Left lung (tissue), 10 donors: Measurements from ENCODE around the gene FNDC7. TPM values are rescaled to one million over a fixed set of nuclear protein-coding genes. Genes with fewer than 3 reads are reported as not detected.

Source experiments
- ATAC-seq: fragments of 200-7000 bp; cut with Tn5 transposase; one replicate; pipeline ENCODE4 v1.9.1; 2020; ENCODE audit warnings: moderate library complexity
- DNase-seq, 4 donors: peaks; one replicate each; pipeline ENCODE4 v3.0.0-alpha.2; 2013 to 2020
- H3K27ac ChIP-seq, 2 donors: fragments of 200-600 bp; sonication (generic) in 1 of 2; one replicate each; pipeline versions ENCODE4 v1.5.0 to v1.8.0; 2020 to 2021
- H3K27me3 ChIP-seq, 2 donors: fragments of 200-600 bp; sonication (generic) in 1 of 2; one replicate each; pipeline versions ENCODE4 v1.5.0 to v1.8.0; 2020 to 2021
- H3K36me3 ChIP-seq, 2 donors: fragments of 200-600 bp; sonication (generic) in 1 of 2; one replicate each; pipeline versions ENCODE4 v1.5.0 to v1.8.0; 2020 to 2021
- H3K4me1 ChIP-seq, 2 donors: fragments of 200-600 bp; one replicate each; pipeline ENCODE4 v1.8.0; 2021
- H3K4me3 ChIP-seq, 2 donors: fragments of 200-600 bp; sonication (generic) in 1 of 2; one replicate each; pipeline versions ENCODE4 v1.5.0 to v1.8.0; 2020 to 2021; ENCODE audit warnings: mild to moderate bottlenecking in 1 of 2
- H3K9me3 ChIP-seq, 2 donors: fragments of 200-600 bp; sonication (generic) in 1 of 2; one replicate each; pipeline versions ENCODE4 v1.5.0 to v1.8.0; 2020 to 2021
- intact Hi-C, 2 donors: fragments of 100-400 bp; cut with DNase I; formaldehyde crosslinking; loops; one replicate each; pipeline versions ENCODE4 v1.11.2 to v1.14.2; 2022
- polyA plus RNA-seq, 6 donors: library from polyadenylated mRNA; unstranded; fragments of 120-200 nt; gene quantifications; one replicate each; pipeline ENCODE4 v1.2.1, GENCODE V29; 2013; ENCODE audit not compliant: insufficient read length in 6 of 6
- total RNA-seq, 2 donors: library from RNA; stranded (reverse); fragmentation: NEBNext Ultra II Directional; extraction: Animal tissue kit (Norgen Biotek cat#: 25700); gene quantifications; one replicate each; pipeline ENCODE4 v1.2.1, GENCODE V29; 2021
- TF ChIP-seq, protein P1 (sequence below), 2 donors: fragments of 200-600 bp; sonication (generic) in 1 of 2; IDR thresholded peaks; one replicate each; pipeline versions ENCODE4 v1.5.0 to v1.8.0; 2021; ENCODE audit warnings: antibody characterized with exemption in 2 of 2
- donor health status: DM: no; HTN: yes; CAD: no.
- donor health status: DM: no; HTN: no; CAD: no.

FNDC7 gene
- total and polyA plus RNA-seq, 8 donors, result 0.06 to 0.07 TPM; not detected in 6

DNA sequence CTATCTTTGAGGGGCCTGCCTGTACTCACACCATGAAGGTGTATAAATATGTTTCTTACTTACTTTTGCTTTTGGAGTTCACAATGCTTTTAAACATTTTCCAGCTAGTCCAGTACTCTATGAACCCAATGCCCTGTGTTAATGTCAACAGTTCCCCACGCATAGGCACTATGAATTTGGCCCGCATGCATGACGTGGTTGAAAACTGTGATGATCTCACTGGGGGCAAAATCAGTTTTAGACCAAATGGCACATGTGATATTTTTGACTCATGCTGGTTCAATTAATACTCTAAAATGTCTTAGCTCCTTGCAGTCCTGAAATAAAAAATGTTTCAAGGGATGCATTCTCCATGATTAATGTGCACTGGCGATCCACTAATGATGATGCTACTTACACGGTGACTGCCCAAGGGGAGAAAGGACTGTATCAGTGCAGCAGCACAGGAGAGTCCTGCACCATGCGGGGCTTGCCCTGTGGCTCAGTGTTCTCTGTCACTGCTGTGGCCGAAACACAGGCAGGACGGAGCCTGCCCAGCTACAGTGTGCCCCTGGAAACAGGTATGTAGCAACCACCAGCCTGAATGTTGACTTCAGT is 15.7 kb downstream of the FNDC7 start:
- no peak for ATAC-seq

DNA sequence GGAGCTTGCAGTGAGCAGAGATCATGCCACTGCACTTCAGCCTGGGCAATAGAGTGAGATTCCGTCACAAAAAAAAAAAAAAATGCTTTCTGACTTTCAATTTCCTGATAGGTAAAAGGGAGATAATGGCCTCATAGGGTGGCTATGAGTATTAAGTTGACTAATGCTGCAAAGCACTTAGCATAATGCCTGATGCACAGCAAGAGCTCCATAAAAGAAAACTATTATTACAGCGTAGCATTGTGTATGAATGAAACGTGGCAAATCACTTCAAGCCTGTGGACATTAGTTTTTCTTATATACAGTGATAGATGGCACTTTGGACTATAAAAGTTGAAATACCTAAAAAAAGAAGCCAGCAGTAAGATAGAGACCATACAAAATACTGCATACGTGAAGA is 16.8 kb downstream of the FNDC7 start:
- ATAC-seq, result no peak
- TF ChIP-seq, protein P1, sequence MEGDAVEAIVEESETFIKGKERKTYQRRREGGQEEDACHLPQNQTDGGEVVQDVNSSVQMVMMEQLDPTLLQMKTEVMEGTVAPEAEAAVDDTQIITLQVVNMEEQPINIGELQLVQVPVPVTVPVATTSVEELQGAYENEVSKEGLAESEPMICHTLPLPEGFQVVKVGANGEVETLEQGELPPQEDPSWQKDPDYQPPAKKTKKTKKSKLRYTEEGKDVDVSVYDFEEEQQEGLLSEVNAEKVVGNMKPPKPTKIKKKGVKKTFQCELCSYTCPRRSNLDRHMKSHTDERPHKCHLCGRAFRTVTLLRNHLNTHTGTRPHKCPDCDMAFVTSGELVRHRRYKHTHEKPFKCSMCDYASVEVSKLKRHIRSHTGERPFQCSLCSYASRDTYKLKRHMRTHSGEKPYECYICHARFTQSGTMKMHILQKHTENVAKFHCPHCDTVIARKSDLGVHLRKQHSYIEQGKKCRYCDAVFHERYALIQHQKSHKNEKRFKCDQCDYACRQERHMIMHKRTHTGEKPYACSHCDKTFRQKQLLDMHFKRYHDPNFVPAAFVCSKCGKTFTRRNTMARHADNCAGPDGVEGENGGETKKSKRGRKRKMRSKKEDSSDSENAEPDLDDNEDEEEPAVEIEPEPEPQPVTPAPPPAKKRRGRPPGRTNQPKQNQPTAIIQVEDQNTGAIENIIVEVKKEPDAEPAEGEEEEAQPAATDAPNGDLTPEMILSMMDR (IDR thresholded peaks at IDR 0.05), result no peak

More for the DNA sequence above, 15.7 kb downstream of the FNDC7 start:
- no peaks in the 10 kb centered on the region for H3K36me3 ChIP-seq
- no peaks in the 10 kb centered on the region for H3K9me3 ChIP-seq
- H3K27ac ChIP-seq, result no peak overlapping the region
- TF ChIP-seq, protein P1 (IDR thresholded peaks at IDR 0.05), result no peak
- no peak overlapping the region for H3K4me3 ChIP-seq
- no peak for DNase-seq
- H3K27me3 ChIP-seq, result no peaks in the 10 kb centered on the region
- H3K4me1 ChIP-seq, result no peaks in the 10 kb centered on the region
- intact Hi-C loops, result no loop called here

DNA sequence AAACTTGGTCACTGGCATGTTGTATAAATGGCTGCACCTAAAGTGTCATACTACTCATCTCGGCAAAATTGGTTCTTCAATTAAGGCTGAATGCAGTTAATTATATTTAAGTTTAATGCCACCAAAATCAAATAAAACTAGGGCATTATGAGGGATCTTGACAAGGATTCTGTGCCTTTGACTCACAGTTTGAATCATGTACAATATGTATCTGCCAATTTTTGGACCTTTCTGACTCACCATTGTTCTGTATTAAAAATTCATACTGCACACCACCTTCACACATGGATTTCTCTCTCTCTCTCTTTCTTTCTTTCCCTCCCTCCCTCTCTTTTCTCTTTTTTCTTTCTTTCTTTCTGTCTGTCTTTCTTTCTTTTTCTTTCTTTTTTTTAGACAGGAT is 19.7 kb downstream of the FNDC7 start:
- H3K4me1 ChIP-seq, result no peaks in the 10 kb centered on the region
- no peak for ATAC-seq
- intact Hi-C loops, result no loop called here

More for the DNA sequence above, 16.8 kb downstream of the FNDC7 start:
- Histone ChIP-seq H3K36me3 (no peaks in the 10 kb centered on the region), H3K4me3 (no peak overlapping the region), H3K4me1 (no peaks in the 10 kb centered on the region), H3K27me3 (no peaks in the 10 kb centered on the region), H3K27ac (no peak overlapping the region), H3K9me3 (no peaks in the 10 kb centered on the region)
- no peak for DNase-seq
- intact Hi-C loops, result no loop called here

DNA sequence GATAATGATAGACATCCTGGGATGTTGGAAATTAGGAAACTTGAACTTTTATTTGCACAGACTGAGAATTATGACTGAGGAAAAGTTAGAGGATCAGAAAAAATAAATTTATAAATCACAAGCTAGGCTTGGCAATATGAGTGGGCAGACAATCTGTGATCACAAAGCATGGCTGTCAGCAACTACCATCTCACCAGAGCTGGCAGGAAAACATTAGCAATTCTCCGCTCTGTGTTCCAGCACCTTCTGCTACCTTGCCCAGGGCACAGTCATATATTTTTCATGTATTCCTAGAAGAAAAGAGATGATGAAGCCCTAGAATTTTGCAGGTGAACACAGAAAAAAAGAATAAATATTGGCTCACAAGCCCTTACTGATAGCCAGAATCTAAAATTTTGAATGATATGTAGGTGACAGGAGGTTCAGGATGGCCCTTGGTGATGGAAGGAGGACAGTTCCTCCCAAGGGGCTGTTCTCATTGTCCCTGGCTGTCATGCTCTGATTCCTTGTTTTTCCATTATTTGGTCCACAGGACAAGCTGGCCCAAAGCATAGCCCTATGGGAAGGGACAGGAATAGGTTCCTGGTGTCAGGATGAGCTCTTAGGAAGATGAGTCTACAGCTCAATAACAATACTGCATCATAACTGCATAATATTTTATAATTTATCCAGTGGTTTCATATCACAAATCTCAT is 21.6 kb downstream of the FNDC7 start:
- TF ChIP-seq, protein P1 (IDR thresholded peaks at IDR 0.05), result no peak

More for the DNA sequence above, 19.7 kb downstream of the FNDC7 start:
- Histone ChIP-seq H3K36me3 (no peaks in the 10 kb centered on the region), H3K9me3 (no peaks in the 10 kb centered on the region), H3K27me3 (peaks cover 0 to 4% of the 10 kb centered on the region in 2 donors), H3K27ac (no peak overlapping the region), H3K4me3 (no peak overlapping the region)
- DNase-seq, result no peak
- TF ChIP-seq, protein P1 (IDR thresholded peaks at IDR 0.05), result no peak

DNA sequence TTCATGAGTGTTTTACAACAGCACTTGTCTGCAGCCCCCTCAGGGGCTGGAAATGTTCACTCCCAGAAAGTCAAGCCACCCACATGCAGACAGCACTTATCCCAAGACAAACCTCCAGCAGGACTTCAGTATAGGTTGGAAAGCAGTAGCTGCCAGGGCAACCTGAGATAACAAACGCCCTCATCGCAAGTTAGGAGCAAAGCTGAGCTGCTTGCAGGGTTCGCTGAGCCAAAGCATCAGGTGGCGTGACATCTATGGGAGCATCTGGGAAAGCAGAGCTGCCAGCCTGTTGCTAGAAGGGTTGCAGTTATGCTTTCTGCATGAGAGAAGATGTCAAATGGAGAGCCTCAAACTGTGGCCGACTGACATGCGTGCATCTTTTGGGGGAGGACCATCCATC is 29.5 kb downstream of the FNDC7 start:
- H3K27ac ChIP-seq, result no peak overlapping the region
- TF ChIP-seq, protein P1 (IDR thresholded peaks at IDR 0.05), result no peak
- intact Hi-C loops, result no loop called here
- no peaks in the 10 kb centered on the region for H3K9me3 ChIP-seq
- no peaks in the 10 kb centered on the region for H3K4me1 ChIP-seq
- no peak overlapping the region for H3K4me3 ChIP-seq
- H3K36me3 ChIP-seq, result no peaks in the 10 kb centered on the region
- H3K27me3 ChIP-seq, result no peaks in the 10 kb centered on the region
- DNase-seq (no peak), ATAC-seq (no peak)

More for the DNA sequence above, 21.6 kb downstream of the FNDC7 start:
- Histone ChIP-seq H3K36me3 (no peaks in the 10 kb centered on the region), H3K27me3 (peaks cover 0 to 4% of the 10 kb centered on the region in 2 donors), H3K27ac (no peak overlapping the region), H3K4me3 (no peak overlapping the region), H3K4me1 (no peaks in the 10 kb centered on the region), H3K9me3 (no peaks in the 10 kb centered on the region)
- DNase-seq (no peak), ATAC-seq (no peak)
- intact Hi-C loops, result no loop called here
